Activated T-helper 1 cell treated with Interleukin-2 at 50 U/mL for 16 hours (primary cell): ENCODE data around the gene ZNF93.
"Not testable (repeated sequence)": the region's sequence is repeated elsewhere in the genome, so short reads cannot be mapped to it uniquely, and the experiment has no call there.

Experiments used
- DNase-seq: peaks from one replicate; pipeline ENCODE4 v3.0.0-alpha.2; 2020; ENCODE audit warnings: low read depth

ZNF93 gene

GRCh38 chr19:19938449-19938848, 37.7 kb downstream of the ZNF93 start:
- DNase-seq, result no peak

- no peak for DNase-seq
These were observed 43.3 kb downstream of the ZNF93 start for GRCh38 chr19:19943848-19944582.

- no peak for DNase-seq
These were observed 43.8 kb downstream of the ZNF93 start for GRCh38 chr19:19944583-19944880.

- no peak for DNase-seq
These were observed 45.5 kb downstream of the ZNF93 start for GRCh38 chr19:19946226-19946625.

- DNase-seq, result no peak
These were observed 48.1 kb downstream of the ZNF93 start for GRCh38 chr19:19948800-19949199.

- no peak for DNase-seq
These were observed 54.5 kb downstream of the ZNF93 start for GRCh38 chr19:19955208-19955607.

- no peak for DNase-seq
These were observed 55.8 kb downstream of the ZNF93 start for GRCh38 chr19:19956434-19957075.

- DNase-seq, result not testable (repeated sequence)
These were observed 57.0 kb downstream of the ZNF93 start for GRCh38 chr19:19957766-19958165.

GRCh38 chr19:19959151-19959799, 58.5 kb downstream of the ZNF93 start:
- DNase-seq, result peak; percentile 30

- DNase-seq, result no peak
These were observed 63.7 kb downstream of the ZNF93 start for GRCh38 chr19:19964416-19964815.

- DNase-seq, result not testable (repeated sequence)
These were observed 65.4 kb downstream of the ZNF93 start for GRCh38 chr19:19966126-19966525.

GRCh38 chr19:19966862-19967261, 66.1 kb downstream of the ZNF93 start:
- no peak for DNase-seq
